Right renal pelvis (tissue), 4 donors: ENCODE results near the gene ST6GAL2. TPM values are rescaled to one million over a fixed set of nuclear protein-coding genes. Genes with fewer than 3 reads are reported as not detected.

Experiments used
- DNase-seq, 4 donors: peaks; one replicate each; pipeline ENCODE4 v3.0.0-alpha.2; 2013; ENCODE audit warnings: low read depth in 4 of 4, low spot score in 3 of 4, missing footprints in 1 of 4
- polyA plus RNA-seq, 4 donors: library from polyadenylated mRNA; unstranded; fragments of 120-200 nt; gene quantifications; one replicate each; pipeline ENCODE4 v1.2.1, GENCODE V29; 2013; ENCODE audit not compliant: insufficient read length in 4 of 4

The ST6GAL2 gene
- polyA plus RNA-seq, 4 donors, result 15.8 to 25.4 (median 18.1) TPM

GRCh38 chr2:106830191-106830590, 55.8 kb downstream of the ST6GAL2 start:
- DNase-seq, result no peak

GRCh38 chr2:106828119-106828518, 57.8 kb downstream of the ST6GAL2 start:
- no peak for DNase-seq

- no peak for DNase-seq
These were observed 58.8 kb downstream of the ST6GAL2 start for GRCh38 chr2:106827158-106827557.

GRCh38 chr2:106825161-106825560, 60.8 kb downstream of the ST6GAL2 start:
- DNase-seq, result no peak

GRCh38 chr2:106816974-106817373, 69.0 kb downstream of the ST6GAL2 start:
- no peak for DNase-seq

GRCh38 chr2:106812841-106813240, 73.1 kb downstream of the ST6GAL2 start:
- DNase-seq, result peak in 2 of 4 donors; percentile 15 to 26

- peak in 3 of 4 donors; percentile 5 to 35 (median 23) for DNase-seq
These were observed 73.6 kb downstream of the ST6GAL2 start for GRCh38 chr2:106812383-106812782.

GRCh38 chr2:106805716-106806115, 80.3 kb downstream of the ST6GAL2 start:
- no peak for DNase-seq

- DNase-seq, result no peak
These were observed 81.8 kb downstream of the ST6GAL2 start for GRCh38 chr2:106804161-106804560.

- no peak for DNase-seq
These were observed 84.9 kb downstream of the ST6GAL2 start for GRCh38 chr2:106800976-106801655.

GRCh38 chr2:106800180-106800579, 85.8 kb downstream of the ST6GAL2 start:
- no peak for DNase-seq

GRCh38 chr2:106798826-106799552, 87.0 kb downstream of the ST6GAL2 start:
- no peak for DNase-seq

- no peak for DNase-seq
These were observed 88.5 kb downstream of the ST6GAL2 start for GRCh38 chr2:106797494-106797893.

GRCh38 chr2:106792671-106793070, 93.3 kb downstream of the ST6GAL2 start:
- DNase-seq, result no peak

- no peak for DNase-seq
These were observed 96.8 kb downstream of the ST6GAL2 start for GRCh38 chr2:106789185-106789584.

- no peak for DNase-seq
These were observed 103.3 kb downstream of the ST6GAL2 start for GRCh38 chr2:106782681-106783080.

GRCh38 chr2:106781196-106781595, 104.8 kb downstream of the ST6GAL2 start:
- peak in 3 of 4 donors; percentile 9 to 31 (median 16) for DNase-seq

- DNase-seq, result no peak
These were observed 114.2 kb downstream of the ST6GAL2 start for GRCh38 chr2:106771811-106772210.

- no peak for DNase-seq
These were observed 115.0 kb downstream of the ST6GAL2 start for GRCh38 chr2:106770986-106771385.

GRCh38 chr2:106764614-106765013, 121.4 kb downstream of the ST6GAL2 start:
- DNase-seq, result no peak

- no peak for DNase-seq
These were observed 126.0 kb downstream of the ST6GAL2 start for GRCh38 chr2:106759966-106760365.

GRCh38 chr2:106758901-106759497, 127.0 kb downstream of the ST6GAL2 start:
- DNase-seq, result no peak
